Caco-2 (cell line): ENCODE measurements around the gene TNFRSF8. TPM values are rescaled to one million over a fixed set of nuclear protein-coding genes. Genes with fewer than 3 reads are reported as not detected.

Source experiments
- BruUV-seq: library from RNA; stranded (reverse); fragments of 400-500 nt; replicated peaks from 2 replicates; lab custom pipeline; 2021; lab: Mats Ljungman, UMichigan
- CTCF ChIA-PET: fragments of 300-600 bp; sonication (Branson Sonifier 250); formaldehyde crosslinking; loops from one replicate; lab custom pipeline; 2022; ENCODE audit warnings: antibody characterized with exemption; lab: Charles Lee
- POLR2A ChIA-PET: fragments of 300-600 bp; sonication (Branson Sonifier 250); formaldehyde crosslinking; loops from one replicate; lab custom pipeline; 2022; ENCODE audit warnings: antibody characterized with exemption; lab: Charles Lee
- DNase-seq, 2 experiments: peaks; one replicate each; pipeline versions ENCODE4 v3.0.0 to v3.0.0-alpha.2; 2020 to 2022
- H3K27me3 ChIP-seq: replicated peaks from 2 replicates; pipeline ENCODE4 v1.6.0; 2011; ENCODE audit warnings: low read length; ENCODE audit not compliant: control insufficient read depth, insufficient read depth
- H3K36me3 ChIP-seq: 2 replicates; pipeline ENCODE4 v1.5.1; 2011; ENCODE audit warnings: low read length; ENCODE audit not compliant: control insufficient read depth, insufficient read depth
- H3K4me1 ChIP-seq: fragments of 250-450 bp; sonication (Bioruptor Pico); 2 replicates; pipeline ENCODE4 v1.5.1; 2020; ENCODE audit warnings: mild to moderate bottlenecking
- H3K4me3 ChIP-seq: 2 replicates; pipeline ENCODE4 v1.5.1; 2011; ENCODE audit warnings: low read depth, mild to moderate bottlenecking, control low read depth, low read length
- H3K9me3 ChIP-seq: fragments of 250-450 bp; sonication (Bioruptor Pico); 2 replicates; pipeline ENCODE4 v1.5.1; 2020; ENCODE audit warnings: mild to moderate bottlenecking, moderate library complexity
- H3K27ac Mint-ChIP-seq: one replicate; pipeline ENCODE4 v1.8.0; 2022; ENCODE audit warnings: mixed read lengths; ENCODE audit not compliant: unreplicated experiment
- H3K27me3 Mint-ChIP-seq: one replicate; pipeline ENCODE4 v1.8.0; 2022; ENCODE audit warnings: mixed read lengths; ENCODE audit not compliant: insufficient read depth, unreplicated experiment
- H3K36me3 Mint-ChIP-seq: one replicate; pipeline ENCODE4 v1.8.0; 2022; ENCODE audit warnings: mild to moderate bottlenecking, mixed read lengths; ENCODE audit not compliant: insufficient read depth, unreplicated experiment
- H3K4me1 Mint-ChIP-seq: one replicate; pipeline ENCODE4 v1.8.0; 2022; ENCODE audit warnings: low read depth, mixed read lengths; ENCODE audit not compliant: unreplicated experiment
- H3K4me3 Mint-ChIP-seq: one replicate; pipeline ENCODE4 v1.8.0; 2022; ENCODE audit warnings: mild to moderate bottlenecking, moderate library complexity, mixed read lengths; ENCODE audit not compliant: unreplicated experiment
- H3K9me3 Mint-ChIP-seq: one replicate; pipeline ENCODE4 v1.8.0; 2022; ENCODE audit warnings: mixed read lengths; ENCODE audit not compliant: unreplicated experiment
- CTCF ChIP-seq, 2 experiments: fragments of 200-600 bp in 1 of 2; IDR thresholded peaks; 1 replicate in 1 of 2; 2 replicates in 1 of 2; pipeline versions ENCODE4 v1.5.1 to v1.8.0; 2011 to 2022; ENCODE audit warnings: antibody characterized with exemption in 1 of 2, control low read depth in 1 of 2, inconsistent platforms in 1 of 2, low read depth in 1 of 2, low read length in 1 of 2, mild to moderate bottlenecking in 1 of 2, moderate library complexity in 1 of 2; ENCODE audit not compliant: insufficient read depth in 1 of 2, severe bottlenecking in 1 of 2, unreplicated experiment in 1 of 2
- intact Hi-C: fragments of 100-400 bp; cut with micrococcal nuclease; formaldehyde crosslinking; loops from one replicate; pipeline ENCODE4 v1.10.0; 2022; ENCODE audit not compliant: unreplicated experiment
- total RNA-seq: library from RNA; stranded (reverse); gene quantifications from 2 replicates; pipeline ENCODE4 v1.2.3, GENCODE V29; 2022

The TNFRSF8 gene
- total RNA-seq, 1 experiment from 2014 or later = not detected

- intact Hi-C loops = no loop called here
- H3K9me3 ChIP-seq = no peaks in the 10 kb centered on the region
- no peak overlapping the region for H3K27ac Mint-ChIP-seq
- H3K4me1 Mint-ChIP-seq = peaks cover 5% of the 10 kb centered on the region
- peaks cover under 1% of the 10 kb centered on the region for H3K36me3 Mint-ChIP-seq
- ChIA-PET POLR2A (interaction anchor here (0.6 kb wide), 1 partner anchor 43 kb away, joined by 4 read pairs; no protein-coding TSS in a partner anchor), CTCF (interaction anchor here (0.9 kb wide), 1 partner anchor 31 kb away, joined by 3 read pairs; no protein-coding TSS in a partner anchor)
- DNase-seq = no peak
- H3K9me3 Mint-ChIP-seq = no peaks in the 10 kb centered on the region
- H3K4me1 ChIP-seq = no peaks in the 10 kb centered on the region
- H3K27me3 ChIP-seq = no peaks in the 10 kb centered on the region
- H3K36me3 ChIP-seq = no peaks in the 10 kb centered on the region
- peaks cover 2% of the 10 kb centered on the region for H3K27me3 Mint-ChIP-seq
- TF ChIP-seq CTCF (IDR thresholded peaks at IDR 0.05; ENCODE audit: insufficient read depth in 1 of 2, low read depth in 1 of 2, low read length in 1 of 2, severe bottlenecking in 1 of 2, unreplicated experiment in 1 of 2) = no peak
- H3K4me3 Mint-ChIP-seq = no peak overlapping the region
- BruUV-seq = no TSS peak
- no peak overlapping the region for H3K4me3 ChIP-seq
These were observed 105.5 kb downstream of the TNFRSF8 start for GRCh38 chr1:12168451-12169160.

- POLR2A ChIA-PET = interaction anchor here (0.6 kb wide), 1 partner anchor 44 kb away, joined by 4 read pairs; no protein-coding TSS in a partner anchor
These were observed 106.5 kb downstream of the TNFRSF8 start for GRCh38 chr1:12169442-12170135.

More at GRCh38 chr1:12169442-12170135, 106.5 kb downstream of the TNFRSF8 start:
- no peak for TF ChIP-seq CTCF (IDR thresholded peaks at IDR 0.05; ENCODE audit: insufficient read depth in 1 of 2, low read depth in 1 of 2, low read length in 1 of 2, severe bottlenecking in 1 of 2, unreplicated experiment in 1 of 2)
- Mint-ChIP-seq H3K27ac (no peak overlapping the region), H3K27me3 (peaks cover 2% of the 10 kb centered on the region), H3K4me3 (no peak overlapping the region), H3K36me3 (no peaks in the 10 kb centered on the region), H3K4me1 (peaks cover 5% of the 10 kb centered on the region), H3K9me3 (no peaks in the 10 kb centered on the region)
- no peak for DNase-seq
- no TSS peak for BruUV-seq
- no peaks in the 10 kb centered on the region for H3K9me3 ChIP-seq
- no peak overlapping the region for H3K4me3 ChIP-seq
- intact Hi-C loops = no loop called here
- CTCF ChIA-PET = interaction anchor here (0.9 kb wide), 1 partner anchor 32 kb away, joined by 3 read pairs; no protein-coding TSS in a partner anchor
- no peaks in the 10 kb centered on the region for H3K27me3 ChIP-seq
- H3K36me3 ChIP-seq = no peaks in the 10 kb centered on the region
- H3K4me1 ChIP-seq = no peaks in the 10 kb centered on the region
